HepG2 (cell line): Measurements from ENCODE around the gene NPDC1. TPM values are rescaled to one million over a fixed set of nuclear protein-coding genes. Genes with fewer than 3 reads are reported as not detected.

Experiments used
- ATF2 ChIP-seq: sonication (generic); formaldehyde crosslinking; IDR thresholded peaks from 2 replicates; pipeline ENCODE4 v1.4.0; 2020; ENCODE audit warnings: missing genetic modification reagents
- CEBPZ ChIP-seq: IDR thresholded peaks from 2 replicates; pipeline ENCODE4 v1.6.1; 2012; ENCODE audit warnings: low read length, improper control_type of control experiment
- HNF1B ChIP-seq: sonication (generic); formaldehyde crosslinking; IDR thresholded peaks from 2 replicates; pipeline ENCODE4 v1.5.1; 2020; ENCODE audit warnings: mild to moderate bottlenecking, moderate library complexity, missing genetic modification reagents
- NFATC3 ChIP-seq: sonication (generic); formaldehyde crosslinking; IDR thresholded peaks from 2 replicates; pipeline ENCODE4 v1.5.1; 2020; ENCODE audit warnings: mild to moderate bottlenecking, missing genetic modification reagents
- PHF5A ChIP-seq: IDR thresholded peaks from one replicate; pipeline ENCODE4 v1.6.1; 2018; ENCODE audit warnings: low read depth, missing genetic modification reagents; ENCODE audit not compliant: unreplicated experiment
- PTBP1 ChIP-seq: fragments of 200-400 bp; formaldehyde crosslinking; IDR thresholded peaks from 2 replicates; pipeline ENCODE4 v1.6.1; 2018; ENCODE audit warnings: low read length, low read depth; ENCODE audit not compliant: poor library complexity, severe bottlenecking
- RARG ChIP-seq: sonication (generic); formaldehyde crosslinking; IDR thresholded peaks from 2 replicates; pipeline ENCODE4 v1.4.0; 2020; ENCODE audit warnings: low read depth, mild to moderate bottlenecking, missing genetic modification reagents
- RFXAP ChIP-seq: sonication (generic); formaldehyde crosslinking; IDR thresholded peaks from 2 replicates; pipeline ENCODE4 v1.4.0; 2020; ENCODE audit warnings: missing genetic modification reagents, borderline replicate concordance
- SRSF1 ChIP-seq: fragments of 200-400 bp; formaldehyde crosslinking; optimal IDR thresholded peaks from 2 replicates; pipeline ENCODE3; 2017; ENCODE audit warnings: mild to moderate bottlenecking, low read depth, low read length, moderate library complexity
- STAG1 ChIP-seq: sonication (generic); formaldehyde crosslinking; IDR thresholded peaks from 2 replicates; pipeline ENCODE4 v1.4.0; 2020; ENCODE audit warnings: missing genetic modification reagents
- TFE3 ChIP-seq: IDR thresholded peaks from 2 replicates; pipeline ENCODE4 v1.6.1; 2016
- ZNF280D ChIP-seq: sonication (generic); formaldehyde crosslinking; IDR thresholded peaks from 2 replicates; pipeline ENCODE4 v1.5.1; 2020; ENCODE audit warnings: mild to moderate bottlenecking, missing genetic modification reagents
- ZNF282 ChIP-seq: fragments of 450-650 bp; IDR thresholded peaks from 2 replicates; pipeline ENCODE4 v1.6.1; 2018; ENCODE audit not compliant: partially characterized antibody
- ZNF331 ChIP-seq: sonication (generic); formaldehyde crosslinking; IDR thresholded peaks from 2 replicates; pipeline ENCODE4 v1.4.0; 2020; ENCODE audit warnings: missing genetic modification reagents
- ZNF564 ChIP-seq: sonication (generic); formaldehyde crosslinking; IDR thresholded peaks from 2 replicates; pipeline ENCODE4 v1.8.1; 2023; ENCODE audit warnings: mild to moderate bottlenecking, missing genetic modification reagents
- polyA plus RNA-seq, 8 experiments: library from polyadenylated mRNA; depleted of rRNA in 3 of 8; stranded (reverse) in 7 of 8; unstranded in 1 of 8; fragments of >200 nt; fragmentation: Illumina TruSeq in 4 of 8; extraction: Trizol in 4 of 8; gene quantifications; 2 replicates each; pipeline versions ENCODE4 v1.2.1 to v1.2.3, GENCODE V29; 2011 to 2016; ENCODE audit warnings: low read depth in 4 of 8, missing spikeins in 1 of 8, mixed read lengths in 1 of 8; ENCODE audit not compliant: insufficient read depth in 1 of 8
- total RNA-seq, 5 experiments: library from RNA; depleted of rRNA; stranded (reverse); fragments of >200 nt; fragmentation: Illumina TruSeq; extraction: Trizol; gene quantifications; 2 replicates each; pipeline ENCODE4 v1.2.3, GENCODE V29; 2016; ENCODE audit warnings: low read depth in 1 of 5

The NPDC1 gene
- total and polyA plus RNA-seq, 2 of the 13 experiments (the other 11 are each of a cell fraction or from before 2014, with no cell fraction given), result 0.84 to 5.4 TPM

- TF ChIP-seq HNF1B (CRISPR knock-in tag) (0 out of 2 replicates have a peak, but pooled peaks have one; percentile 18), NFATC3 (CRISPR knock-in tag) (no peak), ZNF564 (no peak), PHF5A (CRISPR knock-in tag) (peak; percentile 60), ZNF282 (no peak), RARG (CRISPR knock-in tag) (no peak), RFXAP (CRISPR knock-in tag) (peak; percentile 65), PTBP1 (no peak), ZNF280D (CRISPR knock-in tag) (peak; percentile 16; the same call in 1 of the 2 replicates), TFE3 (peak; percentile 56; the same call in 1 of the 2 replicates), STAG1 (CRISPR knock-in tag) (no peak), ATF2 (0 out of 2 replicates have a peak, but pooled peaks have one; percentile 37), ZNF331 (CRISPR knock-in tag) (peak; percentile 63; the same call in 1 of the 2 replicates), SRSF1 (no peak), CEBPZ (no peak)
These were observed 9.7 kb upstream of the NPDC1 start (continued) for GRCh38 chr9:137055385-137056364.
